ENCODE data around the gene CSNK2A2. TPM values are rescaled to one million over a fixed set of nuclear protein-coding genes. Genes with fewer than 3 reads are reported as not detected.

Gene CSNK2A2
- polyA plus RNA-seq, 3 donors: 63.1 to 77.8 (median 68.2) TPM

DNA sequence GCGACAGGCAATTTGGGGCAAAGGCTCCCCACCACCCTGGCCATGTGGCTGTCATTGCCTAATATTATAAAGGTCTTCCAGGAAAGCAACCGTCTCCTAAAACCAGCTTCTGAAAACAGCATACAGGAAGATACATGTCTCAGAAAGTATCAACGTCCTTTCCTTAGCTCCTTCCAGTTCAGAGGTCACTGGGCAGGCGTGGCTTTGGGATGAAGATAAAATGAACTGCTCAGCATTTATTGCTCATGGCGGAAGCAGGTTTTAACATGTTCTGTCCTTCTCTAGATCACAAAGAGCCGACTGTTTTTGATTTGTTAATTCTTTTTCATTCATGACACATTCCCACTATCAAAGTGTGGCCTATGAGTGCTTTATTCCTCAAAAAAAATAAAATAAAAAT is 76.8 kb downstream of the CSNK2A2 start:
- DNase-seq (ENCODE audit: extremely low read depth in 1 of 11, low read depth in 9 of 11, low spot score in 4 of 11): no peak

DNA sequence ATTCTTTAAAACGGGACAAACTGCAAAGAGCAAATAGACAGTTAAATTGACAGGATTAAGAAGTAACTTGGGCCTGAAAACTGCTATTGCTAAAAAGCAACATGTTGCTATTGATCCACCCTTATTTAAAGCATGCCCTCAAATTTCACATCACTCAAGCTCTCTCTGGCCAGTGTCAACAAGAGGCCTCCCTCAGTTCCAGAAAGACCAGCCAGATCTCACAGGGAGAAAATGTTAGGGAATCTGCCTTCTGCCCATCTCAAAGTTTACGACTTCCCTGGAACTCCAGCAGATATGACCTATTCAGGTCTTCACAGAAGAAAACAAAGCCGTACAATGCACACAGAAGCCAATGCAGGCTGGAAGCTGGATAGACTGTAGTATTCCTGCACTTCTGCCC is 77.7 kb downstream of the CSNK2A2 start:
- DNase-seq (ENCODE audit: extremely low read depth in 1 of 11, low read depth in 9 of 11, low spot score in 4 of 11): no peak

DNA sequence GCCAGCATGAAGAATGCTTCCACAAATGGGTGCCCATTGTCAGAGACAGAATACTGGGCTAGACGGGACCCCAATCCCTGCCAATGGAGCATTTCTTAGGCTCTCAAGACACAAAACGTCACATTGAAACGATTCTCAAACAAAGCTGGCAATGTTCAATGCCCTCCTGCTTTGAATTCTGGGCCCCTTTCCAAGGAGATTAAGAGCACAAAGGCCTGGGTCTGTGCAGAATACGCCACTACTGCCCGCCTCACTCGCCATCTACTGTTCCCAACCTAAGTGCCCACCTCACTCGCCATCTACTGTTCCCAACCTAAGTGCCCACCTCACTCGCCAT is 78.4 kb downstream of the CSNK2A2 start:
- DNase-seq (ENCODE audit: extremely low read depth in 1 of 11, low read depth in 9 of 11, low spot score in 4 of 11): no peak

DNA sequence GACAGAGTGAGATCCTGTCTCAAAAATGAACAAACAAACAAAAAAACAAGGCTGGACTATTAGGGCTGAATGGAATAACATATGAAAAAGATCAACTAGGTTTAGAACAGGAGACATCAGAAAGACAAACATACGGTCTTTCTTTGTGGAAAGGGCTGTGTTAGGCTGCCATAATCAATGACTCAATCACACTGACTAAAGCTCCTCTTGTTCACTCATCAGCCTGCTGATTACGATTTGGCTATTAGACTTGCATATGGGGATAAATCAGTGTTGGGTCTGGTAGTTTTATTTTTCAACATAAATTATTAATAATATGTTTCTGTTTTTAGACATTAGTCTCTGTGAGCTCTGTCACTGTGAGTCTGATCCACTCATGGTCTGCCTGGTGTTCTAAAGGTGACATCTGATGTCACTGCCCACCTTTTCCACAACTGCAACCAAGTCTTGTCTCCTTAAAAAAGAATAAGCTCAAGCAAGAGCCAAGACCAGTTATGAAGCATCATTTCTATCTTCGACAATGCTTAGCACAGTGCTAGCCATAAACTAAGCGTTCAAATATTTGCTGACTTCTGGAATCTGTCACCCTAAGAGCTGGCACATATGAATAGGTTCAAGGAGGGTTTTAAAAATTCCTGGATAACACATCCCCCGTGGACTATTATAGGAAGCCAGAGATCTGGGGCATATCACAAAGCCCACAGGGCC is 79.0 kb downstream of the CSNK2A2 start:
- DNase-seq (ENCODE audit: extremely low read depth in 1 of 11, low read depth in 9 of 11, low spot score in 4 of 11): no peak

DNA sequence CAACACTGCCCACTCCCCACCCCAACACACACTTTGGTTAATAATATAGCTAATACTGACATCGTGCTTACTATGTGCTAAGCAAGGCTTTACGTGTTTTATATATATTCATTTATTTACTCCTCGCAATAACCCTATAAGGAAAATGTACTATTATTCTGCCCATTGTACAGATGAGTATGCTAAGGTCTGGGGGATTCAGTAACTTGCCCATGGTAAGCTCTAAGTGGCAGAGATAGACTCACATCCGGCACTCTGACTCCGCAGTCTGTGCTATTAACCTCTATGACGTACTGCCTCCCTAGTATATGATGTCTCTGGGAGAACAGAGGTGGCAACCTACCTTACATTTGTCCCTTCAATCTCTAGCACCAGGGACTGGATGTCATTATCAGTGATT is 81.4 kb downstream of the CSNK2A2 start:
- no peak for DNase-seq (ENCODE audit: extremely low read depth in 1 of 11, low read depth in 9 of 11, low spot score in 4 of 11)

DNA sequence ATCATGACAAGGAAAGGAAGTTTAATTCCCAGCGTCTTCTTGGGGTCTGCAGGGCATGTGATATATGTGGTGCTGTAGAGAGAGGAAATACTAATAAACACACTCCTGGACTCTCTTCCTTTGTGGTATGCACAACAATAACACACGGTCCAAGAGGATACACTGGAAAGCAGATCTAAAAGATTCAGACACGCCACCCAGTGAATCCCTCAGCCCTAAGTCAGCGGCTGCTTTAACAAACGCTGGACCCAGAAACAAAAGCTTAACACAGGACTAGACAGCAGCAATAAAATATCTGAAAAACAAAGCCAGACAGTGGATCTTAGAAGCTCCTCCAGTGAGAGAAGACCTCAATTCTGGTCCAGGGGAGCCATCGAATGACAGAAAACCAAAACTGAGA is 81.8 kb downstream of the CSNK2A2 start:
- DNase-seq (ENCODE audit: extremely low read depth in 1 of 11, low read depth in 9 of 11, low spot score in 4 of 11): no peak

DNA sequence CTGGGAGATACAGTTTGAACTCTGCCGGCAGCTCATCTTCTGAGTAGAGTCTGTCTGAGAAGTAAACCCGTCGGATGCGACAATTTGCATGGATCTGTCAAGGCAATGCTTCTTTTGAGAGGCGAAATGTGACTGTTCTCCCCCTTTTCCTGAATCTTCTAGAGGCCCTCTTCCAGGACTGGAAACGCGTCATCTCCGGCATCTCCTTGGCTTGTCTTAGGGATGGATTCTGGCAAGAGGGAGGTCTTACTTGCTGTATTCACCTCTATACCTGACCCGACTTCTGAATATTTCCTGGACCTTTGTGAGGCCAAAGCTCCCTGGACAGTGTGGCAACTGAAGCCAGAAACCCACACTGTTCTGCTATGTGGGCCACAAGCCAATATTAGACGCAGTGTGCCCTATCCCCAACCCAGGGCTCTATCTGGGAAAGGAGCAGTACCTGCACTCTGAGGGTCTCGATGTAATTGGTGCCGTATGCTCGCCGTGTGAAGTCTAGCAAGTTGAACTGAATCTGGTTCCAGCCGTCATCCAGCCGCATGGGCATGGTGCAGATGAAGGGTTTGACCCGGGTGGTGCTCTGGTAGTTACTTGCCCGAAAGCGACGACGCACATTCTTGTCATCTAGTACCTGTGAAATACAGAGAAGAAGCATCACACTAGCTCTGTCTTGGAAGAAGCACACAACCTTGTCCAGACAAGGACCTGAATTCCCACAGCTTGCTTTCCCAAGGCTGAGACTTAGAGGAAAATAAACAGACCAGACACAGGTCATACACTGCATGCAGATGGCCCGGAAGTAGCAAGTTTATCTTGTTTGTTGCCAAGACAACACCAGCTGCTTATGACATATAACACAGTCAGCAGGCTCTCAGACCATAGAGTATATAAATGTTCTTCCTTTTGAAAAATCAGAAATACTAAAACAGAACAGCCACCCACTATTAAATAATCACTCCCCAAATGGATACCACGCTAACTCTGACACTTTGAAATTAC is 82.8 kb downstream of the CSNK2A2 start:
- DNase-seq (ENCODE audit: extremely low read depth in 1 of 11, low read depth in 9 of 11, low spot score in 4 of 11): no peak

DNA sequence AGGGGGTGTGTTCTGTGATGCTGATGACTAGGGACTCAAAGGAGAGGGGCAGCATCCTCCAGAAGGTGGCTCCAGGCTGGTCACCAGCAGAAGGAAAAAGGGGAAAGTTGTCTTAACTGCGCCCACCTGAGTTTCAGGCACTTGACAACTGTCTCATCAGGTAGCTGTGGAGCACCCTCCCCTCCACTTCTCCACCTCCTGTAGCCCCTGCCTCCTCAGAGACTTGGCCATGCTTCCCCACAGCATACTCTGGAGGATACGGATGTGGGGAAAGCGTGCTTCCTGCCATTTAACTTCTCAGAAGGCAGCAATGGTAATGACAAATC is 86.6 kb downstream of the CSNK2A2 start:
- no peak for DNase-seq (ENCODE audit: extremely low read depth in 1 of 11, low read depth in 9 of 11, low spot score in 4 of 11)

DNA sequence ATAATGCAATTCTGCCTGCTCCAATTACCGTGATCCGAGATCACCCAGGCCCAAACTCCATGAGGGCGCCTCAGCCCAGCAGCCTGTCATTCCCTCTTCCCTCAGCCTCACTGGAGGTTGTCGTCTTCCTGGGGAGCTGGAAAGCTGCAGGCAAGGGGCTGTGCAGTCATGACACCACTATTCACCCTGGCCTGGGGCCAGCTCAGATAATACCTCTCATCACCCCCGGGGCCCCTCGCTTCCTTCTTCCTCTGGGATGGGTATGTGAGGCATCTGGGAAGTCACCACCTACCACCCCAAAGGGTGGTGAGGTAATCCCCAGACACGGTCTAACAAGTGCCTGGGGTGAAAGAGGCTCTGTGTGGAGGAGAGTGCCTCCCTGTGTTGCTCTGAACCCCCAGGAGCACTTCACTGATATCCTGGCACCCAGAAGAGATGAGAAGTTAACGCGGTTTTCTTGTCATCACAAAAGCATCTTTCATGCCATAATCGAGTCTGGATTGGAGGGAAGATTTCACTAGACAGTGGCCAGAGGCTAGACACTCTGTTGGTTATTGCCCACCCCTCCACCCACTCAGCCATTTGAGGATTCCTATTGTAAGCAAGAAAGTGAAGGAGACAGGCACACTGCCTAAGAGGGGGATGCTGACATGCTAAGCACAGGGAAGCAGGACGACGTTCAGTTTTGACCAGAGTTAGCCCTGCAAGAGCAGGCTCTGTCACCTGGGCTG is 87.2 kb downstream of the CSNK2A2 start:
- no peak for DNase-seq (ENCODE audit: extremely low read depth in 1 of 11, low read depth in 9 of 11, low spot score in 4 of 11)

DNA sequence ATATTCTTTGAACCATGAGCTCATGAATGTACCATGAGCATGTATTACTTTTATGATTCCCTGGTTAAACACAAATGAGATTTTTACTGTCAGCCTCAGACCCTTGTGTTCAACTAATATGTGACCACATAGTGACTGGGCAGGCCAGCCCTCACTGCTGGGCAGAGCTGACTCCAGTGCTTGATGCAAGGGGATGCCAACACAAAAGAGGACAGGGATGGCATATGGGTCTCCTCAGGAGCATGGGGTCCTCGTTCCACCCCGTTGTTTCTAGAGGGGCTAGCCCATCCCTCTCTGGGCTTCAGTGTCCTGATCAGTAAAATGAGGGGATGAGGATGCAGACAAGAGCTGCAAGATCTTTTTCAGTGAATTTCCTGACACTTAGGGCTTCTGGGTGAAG is 88.0 kb downstream of the CSNK2A2 start:
- no peak for DNase-seq (ENCODE audit: extremely low read depth in 1 of 11, low read depth in 9 of 11, low spot score in 4 of 11)

DNA sequence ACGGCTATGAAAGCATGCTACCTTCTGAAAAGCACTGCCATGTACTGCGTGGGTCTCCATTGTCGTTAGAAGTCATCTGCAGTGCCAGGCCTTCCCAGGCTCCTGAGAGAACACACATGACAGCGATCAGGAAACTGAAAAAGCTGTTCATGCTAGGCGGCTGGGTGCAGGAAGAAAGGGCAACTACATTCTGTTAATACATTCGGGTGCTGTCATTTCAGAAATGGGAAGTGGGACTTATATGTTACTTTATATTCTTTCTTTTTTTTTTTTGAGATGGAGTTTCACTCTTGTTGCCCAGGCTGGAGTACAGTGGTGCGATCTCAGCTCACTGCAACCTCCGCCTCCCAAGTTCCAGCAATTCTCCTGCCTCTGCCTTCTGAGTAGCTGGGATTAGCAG is 88.6 kb downstream of the CSNK2A2 start:
- no peak for DNase-seq (ENCODE audit: extremely low read depth in 1 of 11, low read depth in 9 of 11, low spot score in 4 of 11)

Other genes with a start within 250 kb of the CSNK2A2 start
- gene CNGB1, start 227.0 kb downstream of the CSNK2A2 start, polyA plus RNA-seq (ENCODE audit: insufficient read length in 3 of 3): under 1 TPM in 1 of 3 donors, not detected in 2; 0.11 TPM
- gene ZNF319, start 197.4 kb downstream of the CSNK2A2 start, polyA plus RNA-seq (ENCODE audit: insufficient read length in 3 of 3): 10 to 100 TPM in 1 of 3 donors, 1 to 10 TPM in 2; 9.2 to 12.8 (median 9.9) TPM
- 10 to 100 TPM; 21.1 to 21.9 (median 21.4) TPM for gene USB1, start 196.7 kb downstream of the CSNK2A2 start, polyA plus RNA-seq (ENCODE audit: insufficient read length in 3 of 3)
- gene MMP15, start 172.4 kb downstream of the CSNK2A2 start, polyA plus RNA-seq (ENCODE audit: insufficient read length in 3 of 3): 10 to 100 TPM; 10.9 to 17.9 (median 14.9) TPM
- gene CFAP20, start 68.7 kb downstream of the CSNK2A2 start, polyA plus RNA-seq (ENCODE audit: insufficient read length in 3 of 3): 10 to 100 TPM; 63.9 to 67.7 (median 65.3) TPM
- not detected for gene PRSS54, start 96.9 kb upstream of the CSNK2A2 start, polyA plus RNA-seq (ENCODE audit: insufficient read length in 3 of 3)
- gene GINS3, start 194.4 kb upstream of the CSNK2A2 start, polyA plus RNA-seq (ENCODE audit: insufficient read length in 3 of 3): 10 to 100 TPM in 2 of 3 donors, 1 to 10 TPM in 1; 9.8 to 12.6 (median 12.4) TPM